GDM1 (cell line): ENCODE data around the gene RCC1.
"Not testable (repeated sequence)": the region's sequence is repeated elsewhere in the genome, so short reads cannot be mapped to it uniquely, and the experiment has no call there.

Source experiments
- DNase-seq: peaks from one replicate; lab custom pipeline; 2025; lab: John Stamatoyannopoulos, UW

The RCC1 gene

DNA sequence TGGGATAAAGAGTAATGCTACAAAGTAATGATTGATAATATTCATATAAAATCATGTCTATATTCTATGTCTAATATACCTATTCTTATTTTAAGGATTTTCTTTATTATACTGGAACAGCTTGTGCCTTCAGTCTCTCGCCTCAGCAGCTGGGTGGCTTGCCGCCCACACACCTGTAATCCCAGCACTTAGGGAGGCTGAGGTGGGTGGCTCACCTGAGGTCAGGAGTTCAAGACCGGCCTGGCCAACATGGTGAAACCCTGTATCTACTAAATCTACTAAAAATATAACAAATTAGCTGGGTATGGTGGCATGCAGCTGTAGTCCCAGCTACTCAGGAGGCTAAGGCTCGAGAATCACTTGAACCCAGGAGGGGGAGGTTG is 39.4 kb downstream of the RCC1 start:
- no peak for DNase-seq

DNA sequence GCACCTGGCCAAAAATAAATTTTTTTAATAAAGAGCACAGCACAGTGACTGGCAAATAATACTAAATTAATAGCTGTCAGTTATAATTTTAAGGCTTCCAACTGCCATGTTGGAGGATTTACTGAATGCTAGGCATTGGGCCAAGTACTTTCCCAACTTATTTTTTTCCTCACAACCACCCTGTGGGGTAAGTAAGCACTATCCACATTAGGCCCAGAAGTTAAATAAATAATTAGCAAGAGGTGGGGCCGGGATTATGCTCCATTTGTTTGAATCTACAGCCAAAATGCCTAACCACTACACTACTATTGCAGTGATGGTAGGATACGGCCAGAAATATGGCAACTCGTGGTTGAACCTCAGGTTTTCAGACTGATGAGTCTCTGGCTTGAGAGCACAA is 42.5 kb downstream of the RCC1 start:
- no peak for DNase-seq

DNA sequence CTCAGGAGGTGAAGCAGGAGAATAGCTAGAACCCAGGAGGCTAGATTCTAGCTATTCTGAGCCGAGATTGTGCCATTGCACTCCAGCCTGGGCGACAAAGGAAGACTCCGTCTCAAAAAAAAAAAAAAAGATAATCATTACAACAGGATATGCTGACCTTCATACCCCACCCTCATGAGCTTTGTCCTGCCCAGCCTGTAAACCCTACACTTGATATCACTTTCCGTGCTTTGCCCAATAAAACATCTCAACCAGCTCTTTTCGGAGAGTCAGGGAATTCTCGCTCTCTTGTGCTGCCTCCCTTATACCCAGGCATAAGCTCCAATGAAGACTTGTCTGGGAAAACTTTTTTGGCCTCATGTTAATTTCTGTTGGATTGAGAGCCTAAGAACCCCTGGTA is 45.5 kb downstream of the RCC1 start:
- no peak for DNase-seq

GRCh38 chr1:28552758-28553663 is 47.2 kb downstream of the RCC1 start, which contains the start of gene TRNAU1AP:
Gene TRNAU1AP, plus strand, starts transcription at chr1:28553085. Its CDS starts 26 bp downstream, at chr1:28553111.
- DNase-seq, result peak; percentile 91

DNA sequence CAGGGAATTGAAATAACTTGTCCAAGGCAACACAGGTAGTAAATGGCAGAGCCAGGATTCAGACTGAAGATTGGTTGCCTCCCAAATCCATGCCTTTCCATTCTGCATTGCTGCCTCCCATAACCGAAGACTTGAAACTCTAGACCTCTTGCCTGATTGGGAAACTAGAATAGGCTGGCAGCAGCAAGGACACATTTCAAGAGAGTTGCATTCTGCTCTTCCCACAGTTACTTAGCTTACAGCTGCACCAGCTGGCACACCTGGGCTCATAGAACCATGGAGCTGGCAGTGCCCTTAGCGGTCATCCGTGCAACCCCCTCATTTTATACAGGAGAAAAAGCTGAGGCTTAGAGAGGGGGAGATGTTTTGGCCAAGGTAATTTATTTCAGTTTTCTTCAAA is 55.0 kb downstream of the RCC1 start:
- no peak for DNase-seq

DNA sequence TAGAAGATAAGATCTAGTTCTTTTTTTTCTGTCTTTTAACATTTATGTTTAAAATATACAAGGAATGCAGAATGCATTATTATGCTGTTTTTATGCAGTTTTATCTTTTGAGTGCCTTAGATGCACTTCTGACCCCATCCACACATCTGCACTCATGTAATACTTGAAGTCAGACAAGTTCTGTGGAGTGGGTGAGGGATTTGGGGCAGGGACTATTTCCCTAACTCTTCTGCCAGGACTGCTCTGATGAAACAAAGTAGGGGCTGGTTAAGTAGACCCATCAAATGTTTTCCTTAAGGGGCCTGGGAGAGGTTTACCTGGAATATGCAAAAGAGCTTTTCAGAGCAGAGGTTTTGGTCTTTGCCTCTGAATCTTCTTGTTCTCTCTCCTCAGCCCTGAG is 58.5 kb downstream of the RCC1 start:
- DNase-seq, result no peak

GRCh38 chr1:28565040-28565439 is 59.2 kb downstream of the RCC1 start:
- no peak for DNase-seq

DNA sequence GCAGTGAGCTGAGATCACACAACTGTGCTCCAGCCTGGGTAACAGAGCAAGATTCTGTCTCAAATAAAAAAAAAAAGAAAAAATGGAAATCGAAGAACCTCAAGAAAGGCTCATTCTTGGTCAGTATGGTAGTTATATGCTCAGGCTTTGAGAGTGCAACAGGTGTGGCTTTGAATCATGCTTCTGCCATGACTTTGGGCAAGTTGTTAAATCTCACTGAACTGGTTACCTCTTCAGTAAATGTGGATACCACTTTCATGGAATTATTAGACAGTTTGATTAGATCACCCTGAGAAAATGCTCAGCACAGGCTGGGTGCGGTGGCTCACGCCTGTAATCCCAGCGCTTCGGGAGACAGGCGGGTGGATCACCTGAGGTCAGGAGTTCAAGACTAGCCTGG is 59.9 kb downstream of the RCC1 start:
- no peak for DNase-seq

DNA sequence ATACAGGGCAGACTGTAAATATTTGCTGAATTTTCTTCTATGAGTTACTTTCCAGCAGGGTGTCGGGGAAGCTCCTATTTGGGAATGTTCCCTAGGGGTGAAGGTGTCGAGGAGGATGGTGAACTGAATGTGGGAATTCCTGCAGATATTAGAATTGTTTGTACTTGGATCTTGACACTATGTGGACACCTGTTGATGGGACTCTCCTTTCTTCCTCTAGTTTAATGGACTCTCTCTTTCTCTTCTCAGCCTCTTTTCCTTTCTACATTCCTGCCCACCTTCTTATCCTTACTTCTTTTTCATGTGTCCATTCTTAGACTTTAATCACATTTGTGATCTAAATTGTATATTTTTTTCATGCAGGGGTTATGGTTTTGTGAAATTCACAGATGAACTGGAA is 61.1 kb downstream of the RCC1 start:
- no peak for DNase-seq

DNA sequence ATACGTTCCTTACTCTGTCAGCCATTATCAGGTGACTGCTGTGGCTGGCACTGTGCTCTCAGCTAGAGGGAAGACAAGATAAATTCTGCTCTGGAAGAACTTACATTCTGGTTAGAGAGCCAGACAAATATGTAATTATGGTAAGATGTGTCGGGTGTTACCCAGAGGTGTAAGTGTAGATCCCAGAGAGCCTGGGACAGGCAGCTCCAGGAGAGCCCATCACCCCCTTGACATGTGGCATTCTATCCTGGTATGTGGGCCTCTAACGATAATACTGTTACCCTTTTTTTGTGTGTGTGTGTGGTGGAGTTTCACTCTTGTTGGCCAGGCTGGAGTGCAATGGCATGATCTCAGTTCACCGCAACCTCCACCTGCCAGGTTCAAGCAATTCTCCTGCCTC is 66.1 kb downstream of the RCC1 start:
- DNase-seq, result no peak

GRCh38 chr1:28572891-28573290 is 67.0 kb downstream of the RCC1 start:
- not testable (repeated sequence) for DNase-seq

GRCh38 chr1:28573564-28573963 is 67.7 kb downstream of the RCC1 start:
- DNase-seq, result no peak

GRCh38 chr1:28577052-28577678 is 71.3 kb downstream of the RCC1 start:
- DNase-seq, result no peak

GRCh38 chr1:28577738-28578536 is 72.1 kb downstream of the RCC1 start:
- DNase-seq, result no peak

DNA sequence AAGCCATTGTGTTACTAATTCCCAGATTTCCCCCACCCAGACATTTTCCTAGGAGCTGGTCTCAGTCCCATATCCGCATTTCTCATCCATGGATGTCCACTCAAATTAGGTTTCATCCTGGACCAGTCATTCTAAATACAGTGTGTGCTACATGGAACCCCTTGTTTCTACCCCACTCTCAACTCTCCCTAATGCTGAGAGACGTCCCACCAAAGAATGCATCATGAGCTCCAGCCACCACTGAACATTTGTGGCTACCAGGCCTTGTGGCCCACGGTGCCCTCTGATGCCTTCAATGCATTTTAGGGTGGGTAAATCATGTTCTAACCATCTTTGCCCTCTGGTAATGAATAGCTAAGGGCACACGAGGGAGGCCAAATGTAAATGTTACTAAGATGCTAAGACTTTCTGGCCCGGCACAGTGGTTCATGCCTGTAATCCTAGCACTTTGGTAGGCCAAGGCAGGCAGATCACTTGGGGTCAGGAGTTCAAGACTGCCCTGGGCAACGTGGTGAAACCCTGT is 72.9 kb downstream of the RCC1 start:
- no peak for DNase-seq

DNA sequence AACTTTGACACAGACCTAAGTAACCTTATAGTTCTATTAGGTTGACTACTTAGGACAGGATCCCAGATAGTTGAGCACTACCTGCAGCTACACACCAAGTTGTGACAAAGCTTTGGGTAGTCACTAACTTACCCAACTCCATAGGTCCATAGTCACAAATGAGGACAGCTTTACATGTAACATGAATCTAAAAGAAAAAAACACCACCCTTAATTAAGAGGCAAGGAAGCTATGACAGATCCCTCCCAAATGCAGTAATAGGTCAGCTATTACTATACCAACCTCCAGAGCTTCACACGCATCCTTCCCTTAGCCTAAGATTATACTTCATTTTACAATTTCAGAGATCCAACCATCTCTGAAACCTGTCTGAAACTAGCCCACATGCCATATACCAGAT is 73.6 kb downstream of the RCC1 start:
- DNase-seq, result no peak

DNA sequence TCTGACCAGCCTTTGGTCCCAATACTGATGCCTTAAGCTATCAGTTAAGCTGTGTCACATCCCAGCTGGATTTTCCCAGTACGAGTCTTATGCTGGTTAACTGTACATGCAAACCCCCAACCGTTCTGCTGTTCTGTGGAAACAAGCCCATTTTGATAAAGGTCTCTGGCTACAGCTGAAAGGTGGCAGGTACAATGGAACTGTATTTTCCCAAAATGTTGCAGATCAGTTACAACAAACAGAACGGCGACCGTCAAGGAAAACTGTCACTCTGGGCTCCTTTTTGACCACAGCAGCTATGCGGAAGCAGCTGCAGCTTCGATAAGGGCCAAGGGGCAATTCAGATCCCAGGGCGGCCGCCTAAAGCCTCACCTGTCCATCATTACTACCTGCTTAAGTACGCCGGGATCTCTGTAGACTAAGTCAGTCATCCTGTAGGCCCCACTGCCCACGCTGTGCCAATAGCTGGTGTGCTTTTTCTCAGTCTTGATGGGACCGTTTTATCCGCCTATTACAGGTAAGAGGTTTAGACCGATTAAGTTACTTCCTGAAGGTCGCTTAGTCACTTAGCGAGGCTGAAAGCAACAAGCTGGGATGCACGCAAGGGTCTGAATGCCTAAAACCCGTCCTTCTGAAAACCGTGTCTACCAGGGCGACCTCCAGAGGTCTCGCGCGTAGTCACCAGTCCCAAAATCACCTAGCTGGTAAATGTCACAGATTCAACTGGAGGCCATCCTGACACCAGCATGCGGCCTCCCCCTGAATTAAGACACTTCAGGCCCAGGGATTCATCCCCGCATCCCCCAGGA is 75.1 kb downstream of the RCC1 start:
- peak; percentile 17 for DNase-seq

GRCh38 chr1:28581531-28582247 is 75.8 kb downstream of the RCC1 start:
- peak; percentile 95 for DNase-seq

DNA sequence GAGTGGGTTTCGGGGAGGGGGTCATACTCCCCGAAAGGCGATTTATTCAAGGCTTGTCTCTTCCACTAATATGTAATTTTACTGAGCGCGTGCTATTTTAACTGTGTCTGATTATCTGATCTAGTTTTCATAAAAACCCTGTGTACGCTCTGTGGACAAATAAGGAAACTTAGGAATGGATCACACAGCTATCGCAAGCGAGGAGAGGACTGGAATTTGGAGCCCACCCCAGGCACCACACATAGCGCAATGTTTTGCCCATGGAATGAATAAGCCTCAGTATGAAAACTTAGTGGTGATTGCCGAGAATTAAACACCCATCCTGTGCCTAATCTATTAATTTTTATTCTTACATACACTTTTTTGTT is 76.4 kb downstream of the RCC1 start:
- no peak for DNase-seq

- DNase-seq, result not testable (repeated sequence)
These were observed 80.9 kb downstream of the RCC1 start for GRCh38 chr1:28586585-28587391.
